ENCODE results near the gene COL18A1.

The COL18A1 gene

GRCh38 chr21:45457161-45457831 is 52.3 kb downstream of the COL18A1 start:
- FAIRE-seq: no peak

DNA sequence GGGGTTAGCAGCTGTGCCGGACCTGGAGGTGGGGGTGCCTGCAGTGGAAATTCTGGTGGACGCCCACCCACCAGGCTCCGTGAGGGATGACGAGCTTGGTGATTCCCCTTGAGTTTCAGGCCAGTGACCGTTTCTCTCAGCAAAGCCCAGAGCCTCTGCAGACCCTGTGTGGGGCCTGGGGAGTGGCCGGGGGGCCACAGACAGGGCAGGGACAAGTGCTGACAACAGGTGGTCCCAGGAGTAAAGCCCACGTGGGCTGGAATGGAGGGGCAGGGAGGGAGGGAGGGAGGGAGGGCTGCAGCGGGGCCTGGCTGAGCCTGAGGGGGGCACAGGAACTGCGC is 52.8 kb downstream of the COL18A1 start:
- no peak for FAIRE-seq

- FAIRE-seq: no peak
These were observed 53.6 kb downstream of the COL18A1 start for GRCh38 chr21:45458281-45459170.

GRCh38 chr21:45459171-45460010 is 54.4 kb downstream of the COL18A1 start:
- no peak for FAIRE-seq

DNA sequence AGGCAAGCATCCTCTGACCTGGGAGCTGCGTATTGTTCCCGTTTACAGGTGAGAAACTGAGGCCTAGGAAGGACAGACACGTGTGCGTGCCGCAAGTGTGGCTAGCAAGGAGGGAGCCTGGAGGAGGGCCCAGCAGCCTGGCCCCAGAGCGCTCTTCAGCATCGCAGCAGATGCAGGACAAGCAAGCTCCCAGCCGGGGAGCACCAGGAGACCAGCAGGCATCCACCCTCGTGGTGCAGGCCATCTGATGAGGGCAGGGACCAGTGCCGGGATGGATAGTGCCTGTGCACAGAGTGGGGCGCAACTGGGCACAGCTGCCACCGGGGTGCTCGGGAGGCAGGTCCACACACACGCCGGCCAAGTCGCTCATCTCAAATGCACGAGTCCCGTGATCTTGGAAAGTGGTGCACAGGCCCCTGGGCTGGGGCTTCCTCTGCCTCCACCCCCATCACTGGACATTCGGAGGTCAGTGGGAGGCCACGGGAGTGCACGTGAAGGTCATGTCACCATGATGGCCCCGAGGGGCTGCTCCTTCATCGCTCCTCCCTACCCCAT is 55.1 kb downstream of the COL18A1 start:
- FAIRE-seq: no peak

GRCh38 chr21:45460611-45461368 is 55.8 kb downstream of the COL18A1 start:
- no peak for FAIRE-seq

GRCh38 chr21:45461369-45461750 is 56.4 kb downstream of the COL18A1 start:
- FAIRE-seq: no peak

DNA sequence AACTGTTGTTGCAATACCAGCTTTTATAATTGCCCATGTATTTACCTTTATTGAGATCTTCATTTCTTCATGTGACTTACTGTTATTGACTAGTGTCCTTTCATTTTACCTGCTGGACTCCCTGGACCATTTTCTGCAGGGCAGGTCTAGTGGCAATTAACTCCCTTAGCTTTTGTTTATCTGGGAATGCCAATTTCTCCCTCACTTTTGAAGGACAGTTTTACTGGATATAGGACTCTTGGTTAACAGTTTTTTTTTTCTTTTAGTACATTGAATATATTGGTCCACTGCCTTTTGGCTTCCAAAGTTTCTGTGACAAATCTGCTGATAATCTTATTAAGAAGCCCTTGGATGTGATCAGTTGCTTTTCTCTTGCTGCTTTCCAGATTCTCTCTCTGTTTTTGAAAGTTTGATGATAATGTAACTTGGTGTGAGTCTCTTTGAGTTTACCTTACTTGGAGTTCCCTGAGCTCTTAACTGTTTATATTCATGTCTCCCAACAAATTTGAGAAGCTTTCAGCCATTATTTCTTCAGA is 56.9 kb downstream of the COL18A1 start:
- no peak for FAIRE-seq

DNA sequence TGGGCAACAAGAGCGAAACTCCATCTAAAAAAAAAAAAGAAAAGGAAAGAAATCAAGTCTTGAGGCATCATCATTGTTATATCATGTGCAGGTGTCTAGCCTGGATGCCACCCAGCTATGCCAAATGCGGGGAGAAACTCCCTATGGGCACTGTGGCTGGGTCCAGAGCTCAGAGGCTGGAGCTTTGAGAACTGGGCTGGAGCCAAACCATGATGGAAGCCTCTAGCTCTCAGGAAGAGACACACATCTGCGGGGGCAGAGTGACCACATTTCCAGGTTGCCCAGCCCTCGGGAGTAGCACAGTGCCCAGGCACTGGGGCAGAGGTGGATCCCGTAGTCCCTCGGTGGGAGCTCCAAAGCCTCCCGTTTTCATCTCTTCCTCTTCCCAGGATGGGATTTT is 58.9 kb downstream of the COL18A1 start:
- FAIRE-seq: no peak

DNA sequence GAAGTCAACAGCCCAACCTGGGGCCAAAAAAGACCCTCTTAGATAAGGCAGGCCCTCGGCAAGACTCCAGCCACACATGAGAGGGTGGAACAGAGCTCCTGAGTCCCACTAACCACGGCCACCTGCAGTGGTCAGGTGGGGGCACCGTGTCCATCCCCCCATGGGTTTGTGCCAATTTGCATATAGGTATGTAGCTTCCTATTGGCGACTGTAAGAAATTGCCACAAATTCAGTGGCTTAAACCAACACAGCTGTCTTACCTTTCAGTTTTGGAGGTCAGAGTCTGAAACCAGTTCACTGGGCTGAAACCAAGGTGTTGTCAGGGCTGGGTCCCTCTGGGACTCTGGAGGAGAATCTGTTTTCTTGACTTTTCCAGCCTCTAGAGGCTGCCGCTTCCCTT is 59.3 kb downstream of the COL18A1 start:
- FAIRE-seq: no peak

DNA sequence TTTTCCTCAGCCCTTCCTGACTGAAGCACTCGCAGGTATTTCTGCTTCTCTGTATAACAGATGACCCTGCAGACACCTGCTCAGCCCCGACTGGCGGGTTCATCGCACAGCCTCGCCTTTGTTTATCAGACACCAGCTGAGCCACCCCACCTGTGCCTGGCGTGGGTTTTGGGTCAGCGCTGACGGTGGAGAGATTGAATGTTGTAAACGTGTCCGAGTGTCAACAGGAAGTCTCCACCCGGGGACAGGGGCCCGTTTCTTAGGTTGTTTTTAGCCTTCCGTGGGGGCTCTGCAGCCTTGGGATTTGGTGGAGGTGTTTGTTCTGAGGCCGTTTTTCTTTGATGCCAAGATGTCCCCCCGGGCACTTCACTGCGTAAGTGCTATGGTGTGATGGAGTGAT is 60.1 kb downstream of the COL18A1 start:
- no peak for FAIRE-seq

DNA sequence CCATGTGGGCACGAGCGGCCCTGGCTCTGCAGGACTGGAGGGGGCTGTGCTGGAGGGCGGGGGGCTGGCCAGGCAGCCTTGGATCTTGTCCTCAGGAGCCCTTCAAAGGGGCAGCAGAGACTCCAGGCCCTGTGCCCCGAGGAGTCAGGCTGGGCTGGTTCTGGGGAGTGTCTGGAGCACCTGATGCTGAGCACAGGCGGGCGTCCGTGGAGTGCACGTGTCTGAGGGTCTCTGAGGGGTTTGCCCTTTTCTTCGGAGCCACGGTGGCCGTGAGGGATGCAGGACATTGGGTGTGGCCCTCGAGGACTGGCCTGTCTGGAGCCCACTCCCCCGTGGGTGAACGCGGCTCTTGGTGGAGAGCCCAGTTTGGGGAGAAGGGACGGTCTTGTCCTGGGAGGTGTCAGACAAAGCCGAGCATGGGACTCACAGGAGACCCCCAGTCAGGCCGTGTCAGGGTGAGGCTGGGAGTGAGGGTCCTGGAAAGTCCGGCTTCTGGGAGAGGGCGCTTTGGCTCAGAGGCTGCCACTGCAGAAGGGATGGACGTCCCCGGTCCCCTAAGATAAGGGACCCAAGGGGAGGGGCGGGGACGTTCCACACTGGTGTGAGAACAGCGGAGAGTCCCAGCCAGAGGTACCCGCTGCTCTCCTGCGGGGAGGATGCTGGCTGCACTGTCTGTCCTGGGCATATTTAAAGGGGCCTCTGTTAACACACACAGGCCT is 60.8 kb downstream of the COL18A1 start:
- FAIRE-seq: no peak

DNA sequence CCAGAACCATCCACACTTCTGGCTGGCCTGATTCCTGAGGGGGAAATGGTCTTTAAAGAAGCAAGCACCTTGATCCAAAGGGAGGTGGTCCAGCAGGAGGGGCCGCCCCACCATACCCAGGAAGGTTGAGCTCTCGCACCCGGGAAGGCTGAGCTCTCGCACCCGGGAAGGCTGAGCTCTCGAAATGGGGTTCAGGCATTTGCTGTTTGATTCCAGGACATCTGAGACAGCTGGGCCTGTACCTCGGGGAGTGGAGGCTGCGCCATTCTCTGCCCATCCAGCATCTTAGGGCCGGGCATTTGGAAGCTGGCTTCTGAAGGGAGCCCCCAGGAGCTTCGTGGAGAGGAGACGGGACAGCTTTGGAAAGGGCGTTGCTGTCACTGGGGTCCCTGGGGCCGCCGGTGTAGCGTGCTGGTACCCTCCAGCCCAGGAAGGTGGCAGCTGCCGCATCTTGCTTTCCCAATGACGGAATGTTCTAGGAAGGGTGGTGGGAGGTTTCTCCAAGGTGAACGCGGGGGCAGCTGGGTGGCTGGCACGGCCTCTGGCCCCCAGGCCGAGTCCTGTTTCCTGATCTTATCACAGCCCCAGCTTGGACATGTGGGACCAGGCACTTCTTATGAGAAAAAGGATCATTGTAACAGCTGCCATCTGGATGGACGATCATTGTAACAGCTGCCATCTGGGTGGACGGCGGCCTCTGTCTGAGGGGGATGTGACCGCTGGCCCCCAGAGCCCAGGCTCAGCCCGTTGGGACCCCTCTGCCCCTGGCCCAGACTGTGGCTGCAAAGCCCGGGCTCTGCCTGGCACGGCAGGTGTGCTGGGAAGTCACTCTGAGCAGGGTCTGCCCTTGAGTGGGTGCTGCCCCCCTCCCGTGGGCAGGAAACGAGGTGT is 61.6 kb downstream of the COL18A1 start:
- no peak for FAIRE-seq

- no peak for FAIRE-seq
These were observed 62.3 kb downstream of the COL18A1 start for GRCh38 chr21:45467221-45467779.

GRCh38 chr21:45468051-45468970 is 63.3 kb downstream of the COL18A1 start:
- no peak for FAIRE-seq

- no peak for FAIRE-seq
These were observed 64.0 kb downstream of the COL18A1 start for GRCh38 chr21:45468971-45469272.

DNA sequence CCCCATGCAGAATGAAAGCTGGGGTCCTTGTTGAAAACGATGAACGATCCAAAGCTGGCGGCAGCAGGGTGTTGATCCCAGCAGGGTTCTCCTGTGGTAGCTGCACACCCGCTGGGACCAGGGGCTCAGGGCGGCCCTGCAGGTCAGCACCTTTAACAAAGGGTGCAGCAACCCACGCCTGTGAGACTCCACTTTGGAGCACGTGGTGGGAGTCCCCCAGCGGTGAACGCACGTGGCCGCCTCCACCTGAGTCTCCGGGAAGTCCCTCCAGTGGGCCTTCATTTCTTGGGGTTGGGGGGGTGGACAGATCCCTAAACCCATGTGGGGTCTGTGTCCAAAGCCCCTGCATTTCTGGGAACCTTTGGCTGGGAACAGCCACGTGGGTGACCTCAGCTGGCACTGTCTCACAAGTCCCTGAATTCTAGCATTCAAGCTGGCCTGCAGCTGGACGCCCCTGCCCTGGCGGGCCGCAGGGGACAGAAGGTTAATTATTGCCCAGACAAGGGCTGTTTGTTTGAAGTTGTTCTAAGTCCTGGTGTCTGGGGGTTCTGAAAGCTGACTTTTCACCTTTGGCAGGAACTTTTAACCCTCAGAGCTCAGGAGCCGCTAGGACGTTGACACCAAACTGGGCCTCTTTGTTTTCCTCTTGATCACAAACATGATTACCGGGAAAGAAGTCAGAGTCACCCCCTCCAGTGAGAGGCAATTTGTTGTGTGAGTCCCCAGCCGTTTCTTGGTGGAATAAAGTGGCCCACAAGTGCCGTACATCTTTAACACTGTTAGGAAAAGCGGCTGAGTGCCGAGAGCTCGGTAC is 64.5 kb downstream of the COL18A1 start:
- no peak for FAIRE-seq

- FAIRE-seq: no peak
These were observed 65.1 kb downstream of the COL18A1 start for GRCh38 chr21:45470087-45470515.

All from A204.1 (cell line).